GM23248 (cell line): ENCODE measurements around the gene CDC16. TPM values are rescaled to one million over a fixed set of nuclear protein-coding genes. Genes with fewer than 3 reads are reported as not detected.

ENCODE experiments used
- DNase-seq: peaks from one replicate; pipeline ENCODE4 v3.0.0-alpha.2; 2015
- H2AFZ ChIP-seq: fragments of 200-600 bp; sonication (generic); 2 replicates; pipeline ENCODE4 v1.6.1; 2016; ENCODE audit warnings: antibody characterized with exemption
- H3F3A ChIP-seq: fragments of 200-600 bp; sonication (generic); 2 replicates; pipeline ENCODE4 v1.6.1; 2016; ENCODE audit warnings: mild to moderate bottlenecking, antibody characterized with exemption, mixed run types; ENCODE audit not compliant: insufficient read depth
- H3K27ac ChIP-seq: fragments of 200-600 bp; sonication (generic); 2 replicates; pipeline ENCODE4 v1.5.1; 2016; ENCODE audit warnings: mild to moderate bottlenecking
- H3K27me3 ChIP-seq: fragments of 200-600 bp; sonication (generic); replicated peaks from 2 replicates; pipeline ENCODE4 v1.6.1; 2016; ENCODE audit warnings: mild to moderate bottlenecking; ENCODE audit not compliant: insufficient read depth
- H3K36me3 ChIP-seq: fragments of 200-600 bp; sonication (generic); 2 replicates; pipeline ENCODE4 v1.6.1; 2016; ENCODE audit warnings: low read depth, mild to moderate bottlenecking
- H3K4me1 ChIP-seq: fragments of 200-600 bp; sonication (generic); 2 replicates; pipeline ENCODE4 v1.6.1; 2016; ENCODE audit warnings: mild to moderate bottlenecking; ENCODE audit not compliant: insufficient read depth
- H3K4me2 ChIP-seq: fragments of 200-600 bp; sonication (generic); one replicate; pipeline ENCODE4 v1.6.1; 2016; ENCODE audit warnings: mild to moderate bottlenecking; ENCODE audit not compliant: unreplicated experiment
- H3K4me3 ChIP-seq: fragments of 200-600 bp; sonication (generic); 2 replicates; pipeline ENCODE4 v1.5.1; 2016; ENCODE audit warnings: mild to moderate bottlenecking
- H3K79me2 ChIP-seq: fragments of 200-600 bp; sonication (generic); 2 replicates; pipeline ENCODE4 v1.6.1; 2016; ENCODE audit warnings: mild to moderate bottlenecking; ENCODE audit not compliant: insufficient read depth
- H3K9ac ChIP-seq: fragments of 200-600 bp; sonication (generic); 2 replicates; pipeline ENCODE4 v1.6.1; 2016; ENCODE audit warnings: mild to moderate bottlenecking
- H3K9me2 ChIP-seq: fragments of 200-600 bp; sonication (generic); 2 replicates; pipeline ENCODE4 v1.6.1; 2016; ENCODE audit warnings: mixed run types, mild to moderate bottlenecking, moderate library complexity; ENCODE audit not compliant: insufficient read depth
- H3K9me3 ChIP-seq: fragments of 200-600 bp; sonication (generic); one replicate; pipeline ENCODE4 v1.6.1; 2017; ENCODE audit warnings: low read depth
- H4K20me1 ChIP-seq: fragments of 200-600 bp; sonication (generic); 2 replicates; pipeline ENCODE4 v1.6.0; 2016; ENCODE audit not compliant: insufficient read depth
- EZH2 ChIP-seq: fragments of 200-600 bp; sonication (generic); IDR thresholded peaks from 2 replicates; pipeline ENCODE4 v1.6.1; 2018; ENCODE audit warnings: antibody characterized with exemption, mild to moderate bottlenecking; ENCODE audit not compliant: insufficient read depth, poor library complexity, severe bottlenecking
- EZH2phosphoT487 ChIP-seq: fragments of 200-600 bp; sonication (generic); IDR thresholded peaks from 2 replicates; pipeline ENCODE4 v1.6.1; 2018; ENCODE audit warnings: antibody characterized with exemption, moderate library complexity, mild to moderate bottlenecking, low read depth; ENCODE audit not compliant: insufficient read depth
- WGBS, 2 experiments: methylation state at CpG; one replicate each; pipeline ENCODE4 v1.1.6; 2015 to 2017; ENCODE audit warnings: low lambda C conversion rate in 2 of 2, low coverage in 1 of 2; ENCODE audit errors: missing lambda C conversion rate in 2 of 2; 5-methylcytosine and 5-hydroxymethylcytosine counted together
- in situ Hi-C: fragments of 300-500 bp; cut with MboI; formaldehyde crosslinking; loops from 2 replicates; pipeline ENCODE4 v1.15.0; 2020
- polyA plus RNA-seq: library from polyadenylated mRNA; unstranded; fragments of >200 nt; fragmentation: Nextera tagmentation; extraction: Ambion mirVana; gene quantifications from 2 replicates; pipeline ENCODE4 v1.2.1, GENCODE V29; 2016
- total RNA-seq: library from RNA; depleted of rRNA; stranded (reverse); fragments of >200 nt; shearing (Covaris generic); gene quantifications from 2 replicates; pipeline ENCODE4 v1.2.3, GENCODE V29; 2014

Gene CDC16
- total and polyA plus RNA-seq, 2 experiments from 2014 or later = 60.2 to 80.0 TPM

GRCh38 chr13:114304346-114305034 is 69.8 kb downstream of the CDC16 start:
- H3F3A ChIP-seq = no peaks in the 10 kb centered on the region
- no peaks in the 10 kb centered on the region for H4K20me1 ChIP-seq
- in situ Hi-C loops = no loop called here
- H3K79me2 ChIP-seq = peaks cover 7% of the 10 kb centered on the region; the same call in 1 of the 2 replicates
- 92 to 94% methylated on average over 12 to 13 of the region's 13 CpGs for WGBS, 2 experiments
- H3K9ac ChIP-seq = no peak overlapping the region
- TF ChIP-seq EZH2 = no peak
- TF ChIP-seq EZH2phosphoT487 = no peak
- H3K4me1 ChIP-seq = no peaks in the 10 kb centered on the region
- H3K9me2 ChIP-seq = no peaks in the 10 kb centered on the region
- no peak overlapping the region for H3K4me2 ChIP-seq
- no peaks in the 10 kb centered on the region for H3K27me3 ChIP-seq
- DNase-seq = no peak
- H3K9me3 ChIP-seq = no peaks in the 10 kb centered on the region
- no peak overlapping the region for H3K27ac ChIP-seq
- no peak overlapping the region for H2AFZ ChIP-seq
- H3K36me3 ChIP-seq = peaks cover 29% of the 10 kb centered on the region
- H3K4me3 ChIP-seq = no peak overlapping the region

DNA sequence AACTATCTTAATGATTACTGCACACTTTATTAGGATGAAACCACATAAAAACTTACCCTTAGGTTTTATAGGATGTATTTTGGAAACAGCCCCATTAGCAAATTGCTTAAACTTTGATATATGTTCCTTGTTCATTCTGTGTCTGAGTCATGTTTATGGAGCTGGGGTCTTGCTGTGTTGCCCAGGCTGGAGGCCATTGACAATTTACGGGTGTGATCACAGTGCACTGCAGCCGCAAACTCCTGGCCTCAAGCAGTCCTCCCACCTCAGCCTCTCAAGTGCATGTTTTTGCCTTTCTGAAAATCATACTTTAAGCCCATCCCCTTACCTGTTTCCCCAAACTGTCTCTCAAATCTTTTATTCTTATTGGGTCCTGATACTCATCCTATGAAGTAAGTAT is 74.4 kb downstream of the CDC16 start:
- Histone ChIP-seq H3K4me2 (no peak overlapping the region), H2AFZ (no peak overlapping the region), H3K4me1 (peaks cover 17% of the 10 kb centered on the region), H3K9me3 (no peaks in the 10 kb centered on the region), H3K9ac (no peak overlapping the region), H3K27me3 (no peaks in the 10 kb centered on the region), H3K9me2 (no peaks in the 10 kb centered on the region), H3F3A (peaks cover 25% of the 10 kb centered on the region), H3K27ac (no peak overlapping the region), H3K36me3 (peaks cover 17% of the 10 kb centered on the region), H3K79me2 (no peaks in the 10 kb centered on the region), H4K20me1 (no peaks in the 10 kb centered on the region), H3K4me3 (no peak overlapping the region)
- 86 to 88% methylated on average over 2 of the region's 2 CpGs for WGBS, 2 experiments
- no peak for DNase-seq
- in situ Hi-C loops = no loop called here
- TF ChIP-seq EZH2phosphoT487 (no peak), EZH2 (no peak)

DNA sequence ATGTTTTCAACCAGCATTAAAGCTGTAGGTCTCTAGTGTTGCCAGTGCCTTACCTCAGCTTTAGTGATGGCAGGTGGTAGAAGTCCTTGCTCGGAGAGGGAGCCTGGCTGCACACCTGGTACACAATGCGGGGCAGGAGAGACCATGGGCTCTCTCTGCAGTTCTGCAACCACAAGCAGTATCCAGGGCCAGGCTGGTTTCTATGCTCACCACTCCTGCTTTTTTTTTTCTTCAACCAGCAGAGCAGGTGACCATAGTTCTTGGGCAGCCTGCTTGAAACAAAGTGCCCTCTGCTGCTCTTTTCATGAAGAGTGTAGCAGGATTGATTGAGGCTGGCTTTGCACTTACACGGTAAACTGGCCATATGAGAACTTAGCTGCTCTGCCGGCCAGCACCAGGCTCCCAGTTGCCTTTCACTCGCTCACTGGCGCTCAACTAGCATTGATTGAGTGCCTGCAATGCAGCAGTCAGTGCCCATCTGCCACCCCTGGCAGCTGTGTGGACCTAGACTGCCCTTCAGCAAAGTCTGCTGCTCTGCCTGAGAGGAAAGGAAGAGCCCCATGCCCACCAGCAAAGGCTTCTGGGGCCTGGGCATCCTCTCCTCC is 75.2 kb downstream of the CDC16 start:
- H2AFZ ChIP-seq = no peak overlapping the region
- in situ Hi-C loops = no loop called here
- H3K9ac ChIP-seq = no peak overlapping the region
- no peaks in the 10 kb centered on the region for H4K20me1 ChIP-seq
- H3K79me2 ChIP-seq = peaks cover 5% of the 10 kb centered on the region
- no peaks in the 10 kb centered on the region for H3K9me2 ChIP-seq
- no peak overlapping the region for H3K27ac ChIP-seq
- no peak for DNase-seq
- no peak overlapping the region for H3K4me2 ChIP-seq
- 83 to 84% methylated on average over 6 of the region's 6 CpGs for WGBS, 2 experiments
- TF ChIP-seq EZH2phosphoT487 (no peak), EZH2 (no peak)
- H3K4me1 ChIP-seq = peaks cover 17% of the 10 kb centered on the region
- peaks cover 17% of the 10 kb centered on the region for H3K36me3 ChIP-seq
- H3K4me3 ChIP-seq = no peak overlapping the region
- H3F3A ChIP-seq = peaks cover 27% of the 10 kb centered on the region
- H3K27me3 ChIP-seq = no peaks in the 10 kb centered on the region
- no peaks in the 10 kb centered on the region for H3K9me3 ChIP-seq

DNA sequence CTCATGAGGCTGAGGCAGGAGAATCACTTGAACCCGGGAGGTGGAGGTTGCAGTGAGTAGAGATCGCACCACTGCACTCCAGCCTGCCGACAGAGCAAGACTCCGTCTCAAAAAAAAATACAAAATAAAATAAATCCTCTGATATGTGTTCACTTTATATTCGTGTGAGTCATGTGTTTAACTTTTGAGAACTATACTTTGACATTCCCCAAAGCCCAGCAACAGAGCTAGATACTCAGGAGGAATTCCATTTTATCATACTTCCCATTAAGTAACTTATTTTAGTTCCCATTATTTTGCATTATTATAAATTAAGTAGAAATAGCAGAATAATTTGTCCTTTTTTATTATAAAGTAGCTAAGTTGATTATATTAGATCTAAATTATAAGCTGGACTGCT is 76.3 kb downstream of the CDC16 start:
- H3K79me2 ChIP-seq = peaks cover 15% of the 10 kb centered on the region
- H3K4me3 ChIP-seq = no peak overlapping the region
- H3K9me3 ChIP-seq = no peaks in the 10 kb centered on the region
- no peak overlapping the region for H3K4me2 ChIP-seq
- in situ Hi-C loops = no loop called here
- H2AFZ ChIP-seq = no peak overlapping the region
- H4K20me1 ChIP-seq = peaks cover 4% of the 10 kb centered on the region; the same call in 1 of the 2 replicates
- DNase-seq = peak; percentile 43
- peaks cover 24% of the 10 kb centered on the region for H3K4me1 ChIP-seq
- peaks cover 14% of the 10 kb centered on the region for H3K36me3 ChIP-seq
- 52 to 53% methylated on average over 5 of the region's 5 CpGs for WGBS, 2 experiments
- H3K27ac ChIP-seq = no peak overlapping the region
- TF ChIP-seq EZH2 (no peak), EZH2phosphoT487 (no peak)
- H3K9ac ChIP-seq = no peak overlapping the region
- no peaks in the 10 kb centered on the region for H3K27me3 ChIP-seq
- peaks cover 34% of the 10 kb centered on the region for H3F3A ChIP-seq
- H3K9me2 ChIP-seq = no peaks in the 10 kb centered on the region
